ENCODE data around the gene SPHK2.

The SPHK2 gene

DNA sequence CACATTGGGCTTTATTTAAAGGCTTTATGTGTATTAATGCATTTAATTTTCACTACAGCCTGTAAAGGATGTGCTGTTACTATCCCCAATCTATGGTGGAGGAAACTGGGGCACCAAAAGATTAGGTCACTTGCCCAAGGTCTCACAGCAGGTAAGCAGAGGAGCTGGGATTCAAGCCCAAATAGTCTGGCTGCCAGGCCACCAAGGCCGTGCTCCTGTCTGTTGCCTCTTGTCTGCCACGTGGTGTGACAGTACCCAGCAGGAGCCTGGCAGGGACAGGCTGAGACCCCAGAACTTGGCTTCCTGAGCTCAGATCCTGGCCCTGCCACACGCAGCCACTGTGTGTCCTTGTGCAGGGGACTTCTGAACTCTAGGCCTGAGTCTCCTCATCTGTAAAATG lies 49.0 kb downstream of the SPHK2 start:
- DNase-seq (ENCODE audit: low read depth) = no peak
- in situ Hi-C loops (cut with HindIII; ENCODE audit: low sequenced_read_pairs) = no loop called here
- TF ChIP-seq, protein P1, sequence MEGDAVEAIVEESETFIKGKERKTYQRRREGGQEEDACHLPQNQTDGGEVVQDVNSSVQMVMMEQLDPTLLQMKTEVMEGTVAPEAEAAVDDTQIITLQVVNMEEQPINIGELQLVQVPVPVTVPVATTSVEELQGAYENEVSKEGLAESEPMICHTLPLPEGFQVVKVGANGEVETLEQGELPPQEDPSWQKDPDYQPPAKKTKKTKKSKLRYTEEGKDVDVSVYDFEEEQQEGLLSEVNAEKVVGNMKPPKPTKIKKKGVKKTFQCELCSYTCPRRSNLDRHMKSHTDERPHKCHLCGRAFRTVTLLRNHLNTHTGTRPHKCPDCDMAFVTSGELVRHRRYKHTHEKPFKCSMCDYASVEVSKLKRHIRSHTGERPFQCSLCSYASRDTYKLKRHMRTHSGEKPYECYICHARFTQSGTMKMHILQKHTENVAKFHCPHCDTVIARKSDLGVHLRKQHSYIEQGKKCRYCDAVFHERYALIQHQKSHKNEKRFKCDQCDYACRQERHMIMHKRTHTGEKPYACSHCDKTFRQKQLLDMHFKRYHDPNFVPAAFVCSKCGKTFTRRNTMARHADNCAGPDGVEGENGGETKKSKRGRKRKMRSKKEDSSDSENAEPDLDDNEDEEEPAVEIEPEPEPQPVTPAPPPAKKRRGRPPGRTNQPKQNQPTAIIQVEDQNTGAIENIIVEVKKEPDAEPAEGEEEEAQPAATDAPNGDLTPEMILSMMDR (IDR thresholded peaks at IDR 0.05; ENCODE audit: low read depth, low read length, missing control alignments) = no peak
- H3K4me3 ChIP-seq (ENCODE audit: low read depth, low read length) = no peak overlapping the region

DNA sequence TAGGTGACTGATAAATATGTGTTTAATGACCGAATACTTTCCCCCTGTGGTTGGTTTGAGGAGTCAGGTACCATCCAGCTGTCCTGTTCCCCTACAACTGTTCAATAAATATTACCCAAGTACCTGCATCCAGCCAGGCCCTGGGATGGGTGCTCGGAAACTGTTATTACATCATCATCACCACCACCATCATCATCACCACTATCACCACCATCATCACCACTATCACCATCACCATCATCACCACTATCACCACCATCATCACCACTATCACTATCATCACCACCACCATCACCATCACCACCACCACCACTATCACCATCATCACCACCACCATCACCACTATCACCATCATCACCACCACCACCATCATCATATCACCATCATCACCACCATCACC lies 49.5 kb downstream of the SPHK2 start:
- TF ChIP-seq, protein P1 (IDR thresholded peaks at IDR 0.05; ENCODE audit: low read depth, low read length, missing control alignments) = no peak
- in situ Hi-C loops (cut with HindIII; ENCODE audit: low sequenced_read_pairs) = no loop called here
- no peak overlapping the region for H3K4me3 ChIP-seq (ENCODE audit: low read depth, low read length)
- DNase-seq (ENCODE audit: low read depth) = no peak

DNA sequence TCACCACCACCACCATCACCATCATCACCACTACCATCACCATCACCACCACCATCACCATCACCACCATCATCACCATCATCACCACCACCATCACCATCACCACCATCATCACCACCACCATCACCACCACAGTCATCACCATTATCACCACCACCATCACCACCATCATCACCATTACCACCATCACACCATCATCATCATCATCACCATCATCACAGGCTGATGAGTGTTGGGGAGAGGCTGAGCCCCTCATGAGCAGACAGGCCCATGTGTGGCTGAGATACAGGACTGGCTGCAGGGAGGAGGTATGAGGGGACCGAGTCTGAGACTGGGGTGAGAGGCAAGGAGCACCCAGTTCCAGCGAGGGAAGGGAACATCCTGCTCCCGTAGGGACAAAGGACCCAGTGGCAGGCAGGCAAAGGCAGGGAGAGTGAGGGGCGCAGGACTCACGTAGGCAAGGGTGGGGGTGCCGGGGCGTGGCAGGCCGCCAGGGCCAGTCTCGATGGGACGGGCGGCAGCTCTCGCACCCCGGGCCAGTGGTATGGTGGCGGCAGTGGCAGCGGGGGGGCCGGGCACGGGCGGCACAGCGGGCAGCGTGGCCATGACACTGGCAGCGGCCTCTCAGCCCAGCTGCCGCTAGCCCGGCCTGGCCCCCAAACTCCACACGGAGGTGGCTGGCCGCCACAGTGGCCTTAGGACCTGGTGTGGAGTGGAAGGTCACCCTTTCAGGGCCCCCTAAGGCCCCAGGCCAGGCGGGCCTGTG lies 50.8 kb downstream of the SPHK2 start:
- H3K4me3 ChIP-seq (ENCODE audit: low read depth, low read length) = no peak overlapping the region
- in situ Hi-C loops (cut with HindIII; ENCODE audit: low sequenced_read_pairs) = loop anchor here (10.0 kb wide), 1 partner anchor 125 kb away; no protein-coding TSS in a partner anchor
- TF ChIP-seq, protein P1 (IDR thresholded peaks at IDR 0.05; ENCODE audit: low read depth, low read length, missing control alignments) = no peak
- no peak for DNase-seq (ENCODE audit: low read depth)

DNA sequence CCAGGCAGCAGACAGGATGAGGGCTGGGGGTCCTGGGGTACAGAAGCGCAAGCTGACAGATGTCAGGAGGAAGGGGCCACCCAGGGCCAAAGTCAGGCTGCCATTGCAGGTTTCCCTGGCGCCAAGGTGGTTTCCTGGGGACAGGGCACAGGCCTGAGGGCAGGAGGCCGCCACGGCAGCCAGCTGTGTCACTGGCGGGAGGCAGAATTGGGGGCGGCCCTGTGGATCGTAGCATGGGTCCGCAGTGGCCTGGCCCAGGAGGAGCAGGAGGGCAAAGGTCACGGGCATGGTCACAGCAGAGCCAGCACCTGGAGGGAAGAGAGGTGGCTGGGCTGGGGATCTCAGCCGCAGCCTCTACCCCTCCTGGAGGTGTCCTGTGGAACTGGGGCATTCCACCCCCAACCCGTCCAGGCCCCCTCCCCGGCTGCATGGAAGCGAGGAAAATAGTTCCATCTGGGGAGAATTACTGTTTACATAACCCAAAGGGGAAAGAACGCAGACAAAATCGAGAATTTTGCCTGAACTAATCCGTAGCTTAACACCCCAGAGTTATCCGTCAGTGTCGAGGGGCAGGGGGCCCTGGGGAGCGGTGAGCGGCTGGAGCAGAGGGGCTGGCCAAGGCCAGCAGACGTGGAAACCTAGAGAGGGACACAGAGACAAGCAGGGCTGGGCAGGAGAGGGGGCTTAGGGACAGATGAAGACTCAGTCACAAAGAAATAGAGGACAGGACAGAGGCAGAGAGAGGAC lies 51.6 kb downstream of the SPHK2 start:
- H3K4me3 ChIP-seq (ENCODE audit: low read depth, low read length) = no peak overlapping the region
- TF ChIP-seq, protein P1 (IDR thresholded peaks at IDR 0.05; ENCODE audit: low read depth, low read length, missing control alignments) = no peak
- DNase-seq (ENCODE audit: low read depth) = no peak
- in situ Hi-C loops (cut with HindIII; ENCODE audit: low sequenced_read_pairs) = loop anchor here (10.0 kb wide), 1 partner anchor 124 kb away; no protein-coding TSS in a partner anchor

DNA sequence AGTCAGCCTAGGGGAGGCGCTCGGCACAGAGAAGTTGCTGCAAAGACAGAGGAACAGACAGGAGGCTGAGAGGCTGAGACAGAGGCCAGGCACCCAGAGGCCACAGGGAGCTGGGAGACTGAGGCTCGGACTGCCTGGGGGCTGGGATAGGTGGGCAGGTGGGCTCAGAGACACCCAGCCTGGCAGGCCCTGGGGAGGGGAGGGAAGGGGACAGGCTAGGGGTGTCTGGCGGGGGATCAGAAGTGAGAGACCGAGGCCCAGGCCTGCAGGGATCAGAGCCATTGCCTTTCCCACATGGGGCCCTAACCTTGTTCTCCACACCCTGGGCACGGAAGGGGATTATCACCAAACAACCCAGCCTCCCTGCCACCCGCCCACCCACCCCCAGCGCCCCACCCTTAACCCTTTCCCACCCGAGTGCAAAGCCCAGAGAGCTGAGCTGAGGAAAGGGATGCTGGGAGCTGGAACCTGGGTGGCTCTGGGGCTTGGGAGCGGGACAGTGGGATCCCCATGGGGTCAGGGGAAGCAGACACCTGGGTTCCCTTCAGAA lies 52.2 kb downstream of the SPHK2 start:
- H3K4me3 ChIP-seq (ENCODE audit: low read depth, low read length) = no peak overlapping the region
- DNase-seq (ENCODE audit: low read depth) = no peak
- in situ Hi-C loops (cut with HindIII; ENCODE audit: low sequenced_read_pairs) = loop anchor here (10.0 kb wide), 1 partner anchor 123 kb away; no protein-coding TSS in a partner anchor
- TF ChIP-seq, protein P1 (IDR thresholded peaks at IDR 0.05; ENCODE audit: low read depth, low read length, missing control alignments) = no peak

DNA sequence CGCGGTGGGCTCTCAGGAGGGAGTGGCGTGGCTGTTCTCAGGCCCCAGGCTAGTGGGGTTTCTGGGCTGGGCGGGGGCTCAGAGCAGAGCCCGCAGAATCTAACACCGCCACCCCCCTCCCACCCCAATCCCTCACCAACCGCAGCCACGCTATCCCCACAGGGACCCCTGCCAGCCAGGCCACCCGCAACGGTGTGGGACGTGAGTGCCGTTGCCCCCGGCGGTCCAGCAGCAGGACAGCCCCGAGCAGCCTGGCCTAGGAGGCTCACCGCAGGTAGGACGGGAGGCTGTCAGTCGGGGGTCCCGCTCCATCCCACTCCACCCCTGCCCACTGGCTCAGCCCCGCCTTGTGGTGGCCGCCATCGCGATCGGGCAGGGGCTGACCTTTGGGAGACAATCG lies 53.7 kb downstream of the SPHK2 start, which contains the start of gene NTN5:
TSS of gene NTN5 (minus strand) at position 24 of the 400 bp plus-strand sequence. CDS start 2,031 bp downstream, outside the sequence.
- DNase-seq (ENCODE audit: low read depth) = no peak
- H3K4me3 ChIP-seq (ENCODE audit: low read depth, low read length) = no peak within 1 kb of the TSS
- in situ Hi-C loops (cut with HindIII; ENCODE audit: low sequenced_read_pairs) = loop anchor here (10.0 kb wide), 1 partner anchor 122 kb away; no protein-coding TSS in a partner anchor
- TF ChIP-seq, protein P1 (IDR thresholded peaks at IDR 0.05; ENCODE audit: low read depth, low read length, missing control alignments) = no peak

Data from astrocyte of the cerebellum (primary cell).